ENCODE results near the gene MRGPRX2.

Gene MRGPRX2

DNA sequence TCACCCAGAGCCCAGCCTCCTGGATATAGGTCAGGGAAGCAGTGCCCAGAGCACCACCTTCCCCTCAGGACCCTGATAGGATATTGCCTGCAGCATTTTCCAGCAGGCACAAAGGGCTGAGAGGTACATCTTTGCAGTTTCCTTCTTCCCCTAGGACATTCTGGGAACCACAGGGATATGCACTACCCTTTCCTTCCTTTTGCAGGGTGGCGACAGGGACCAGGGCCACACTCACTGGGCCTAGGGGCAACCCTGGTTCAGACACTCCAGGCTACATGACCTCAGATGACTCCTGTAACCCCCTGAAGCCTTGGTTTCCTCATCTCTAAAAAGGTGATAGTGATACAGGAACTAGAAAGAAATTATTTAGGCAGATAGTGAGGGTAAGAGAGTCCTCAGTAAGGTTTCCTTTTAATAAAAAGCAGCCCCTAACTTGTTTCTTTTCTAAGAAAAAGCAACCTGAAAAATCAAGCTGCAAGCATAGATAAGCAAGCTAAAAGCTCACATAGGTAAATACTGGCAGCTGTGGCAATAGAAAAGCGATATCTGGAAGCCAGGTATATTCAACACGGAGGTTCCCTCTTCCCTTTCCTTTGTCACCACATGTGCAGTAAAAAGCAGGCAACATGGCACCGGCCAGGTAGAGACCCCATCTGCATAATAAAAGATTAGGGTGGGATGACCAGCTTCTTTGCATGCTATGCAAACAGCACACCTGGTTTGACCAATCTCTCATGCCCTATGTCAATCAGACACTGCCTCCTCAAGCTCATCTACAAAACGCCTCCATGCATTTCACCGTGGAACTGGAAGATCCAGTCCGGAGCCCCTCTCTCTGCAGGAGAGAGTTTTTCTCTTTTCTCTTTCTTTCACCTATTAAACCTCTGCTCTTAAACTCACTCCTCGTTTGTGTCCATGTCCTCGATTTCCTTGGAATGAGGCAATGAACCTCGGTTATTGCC lies 13.2 kb upstream of the MRGPRX2 start:
- DNase-seq = no peak

DNA sequence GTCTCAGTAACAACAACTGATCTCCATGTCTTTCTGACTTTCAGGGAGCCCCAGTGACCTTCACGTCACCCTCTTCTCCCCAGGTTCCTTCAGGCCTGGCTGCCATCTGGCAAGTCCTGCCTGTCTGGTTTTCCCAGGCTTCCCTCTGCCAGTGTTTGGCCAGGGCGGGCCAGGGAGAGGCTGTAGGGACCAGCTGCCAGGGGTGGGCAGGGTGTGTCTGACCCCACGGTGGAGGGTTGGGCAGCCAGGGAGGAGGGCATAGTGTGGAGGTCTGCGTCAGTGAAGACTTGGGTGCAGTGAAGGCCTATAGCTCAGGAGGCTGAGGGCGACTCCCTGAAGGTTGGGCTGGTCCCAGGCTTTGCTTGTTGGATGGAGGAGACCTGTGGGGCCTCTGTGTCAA lies 11.9 kb upstream of the MRGPRX2 start:
- no peak for DNase-seq

GRCh38 chr11:19071255-19071654 lies 10.7 kb upstream of the MRGPRX2 start:
- peak; percentile 29 to 40 for DNase-seq

- DNase-seq = no peak
Observed at GRCh38 chr11:19059833-19060232, 684 bp downstream of the MRGPRX2 start.

- no peak for DNase-seq
Observed at GRCh38 chr11:19055905-19056304, 4.6 kb downstream of the MRGPRX2 start.

DNA sequence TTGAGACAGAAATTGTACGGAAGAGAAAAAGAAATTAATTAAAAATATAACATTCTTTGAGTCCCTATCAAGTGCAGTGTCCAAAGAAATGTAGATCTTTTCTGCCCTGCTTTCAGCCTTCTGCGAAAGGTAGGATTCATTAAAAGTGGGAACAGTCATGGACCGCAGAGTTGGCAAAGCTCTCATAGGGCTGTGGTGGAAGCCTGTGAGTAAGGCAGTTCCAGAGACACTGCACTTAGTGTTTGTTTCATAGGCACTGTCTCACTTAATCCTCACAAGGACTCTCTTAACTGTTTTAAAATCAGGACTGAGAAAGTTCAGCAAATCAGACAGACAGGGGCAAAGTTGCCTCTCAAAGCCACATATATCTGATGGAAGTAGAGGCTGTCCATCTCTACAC lies 5.5 kb downstream of the MRGPRX2 start:
- DNase-seq = no peak

DNA sequence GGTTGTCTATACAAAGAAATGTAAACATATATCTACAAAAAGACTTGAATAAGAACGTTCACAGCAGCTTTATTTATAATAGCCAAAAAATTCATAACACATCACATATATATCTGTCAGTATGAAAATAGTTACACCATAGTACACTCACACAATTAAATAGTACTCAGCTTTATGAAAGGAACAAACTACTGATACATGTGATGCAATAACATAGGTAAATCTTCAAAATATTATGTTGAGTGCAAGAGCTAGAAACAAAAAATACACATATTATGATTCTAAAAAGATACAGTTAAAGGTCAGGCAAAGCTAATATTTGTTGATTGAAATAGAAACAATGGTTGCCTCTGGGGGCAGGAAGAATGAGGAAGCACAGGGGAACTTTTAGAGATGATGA lies 6.6 kb downstream of the MRGPRX2 start:
- no peak for DNase-seq

- DNase-seq = no peak
Observed at GRCh38 chr11:19050281-19050680, 10.2 kb downstream of the MRGPRX2 start.

GRCh38 chr11:19049351-19049750 lies 11.2 kb downstream of the MRGPRX2 start:
- DNase-seq = no peak

GRCh38 chr11:19040051-19040450 lies 20.5 kb downstream of the MRGPRX2 start:
- DNase-seq = no peak

GRCh38 chr11:19039409-19039808 lies 21.1 kb downstream of the MRGPRX2 start:
- no peak for DNase-seq

DNA sequence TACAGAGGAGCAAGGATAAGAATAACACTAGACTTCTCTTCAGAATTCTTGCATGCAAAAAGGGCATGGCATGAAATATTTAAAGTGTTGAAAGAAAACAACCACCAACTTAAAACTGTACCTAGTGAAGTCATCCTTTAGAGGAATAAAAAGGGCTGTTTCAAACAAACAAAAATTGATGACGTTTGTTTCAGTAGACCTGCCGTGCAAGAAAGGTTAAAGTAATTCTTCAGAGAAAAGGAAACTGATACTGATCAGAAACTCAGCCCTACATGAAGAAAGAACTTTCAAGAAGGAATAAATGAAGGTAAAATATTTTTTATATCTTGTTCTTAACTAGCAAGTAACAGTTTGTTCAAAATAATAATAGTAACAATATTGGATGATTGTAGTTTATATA lies 27.5 kb downstream of the MRGPRX2 start:
- DNase-seq = no peak

DNA sequence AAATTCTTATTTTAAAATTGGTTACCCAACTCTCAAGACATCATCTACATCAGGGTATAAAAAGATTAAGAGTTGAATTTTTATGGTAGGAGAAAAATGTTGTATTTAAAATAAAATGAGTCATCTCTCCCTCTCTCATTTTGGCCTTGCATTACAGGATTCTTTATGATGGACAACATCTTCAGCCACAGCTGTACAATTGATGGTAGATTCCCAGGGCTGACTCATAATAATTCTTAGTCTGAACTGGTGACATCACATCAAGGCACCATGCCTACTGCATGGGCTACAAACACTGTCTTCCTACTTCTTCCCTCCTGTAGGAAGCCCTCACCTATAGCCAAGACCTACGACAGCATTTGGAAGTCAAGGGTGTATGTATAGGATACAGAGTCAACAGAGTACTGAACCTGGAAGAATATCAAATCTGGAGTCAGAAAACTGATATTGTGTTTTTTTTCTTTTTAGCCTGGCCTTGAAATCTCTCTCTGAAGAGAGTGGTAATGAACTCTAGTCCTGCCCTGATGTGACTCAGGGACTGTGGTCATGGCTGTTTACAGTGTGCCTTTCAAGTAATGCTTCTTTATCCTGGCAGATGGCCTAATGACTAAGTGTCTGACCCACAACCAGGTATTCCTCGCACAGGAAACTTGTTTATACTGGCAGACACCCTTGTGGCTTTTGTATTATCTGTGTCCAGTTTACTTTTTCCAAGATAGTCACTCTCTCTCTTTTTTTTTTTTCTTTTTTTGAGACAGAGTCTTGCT lies 32.5 kb downstream of the MRGPRX2 start:
- DNase-seq = no peak

DNA sequence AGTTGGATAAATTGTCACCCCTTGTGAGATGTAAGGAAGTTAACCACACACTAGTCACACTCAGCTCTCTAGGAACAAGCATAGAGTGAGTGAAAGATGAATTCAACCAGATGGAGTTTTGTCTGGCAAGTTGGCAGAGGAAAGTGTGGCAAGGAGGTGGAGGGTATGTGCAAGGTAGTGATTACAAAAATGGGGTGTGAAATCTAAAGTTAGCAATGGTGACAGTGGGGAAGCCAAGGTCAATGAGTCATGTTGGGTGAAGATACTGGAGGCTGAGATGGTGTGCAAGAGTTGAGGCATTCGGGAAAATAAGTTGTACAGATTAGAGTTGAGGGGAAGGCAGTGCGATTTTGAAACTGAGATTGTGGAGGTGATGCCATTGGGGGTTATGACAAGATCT lies 33.7 kb downstream of the MRGPRX2 start:
- no peak for DNase-seq

GRCh38 chr11:19025481-19026406 lies 34.8 kb downstream of the MRGPRX2 start:
- no peak for DNase-seq

- DNase-seq = no peak
Observed at GRCh38 chr11:19020831-19021230, 39.7 kb downstream of the MRGPRX2 start.

- no peak for DNase-seq
Observed at GRCh38 chr11:19018901-19019300, 41.6 kb downstream of the MRGPRX2 start.

DNA sequence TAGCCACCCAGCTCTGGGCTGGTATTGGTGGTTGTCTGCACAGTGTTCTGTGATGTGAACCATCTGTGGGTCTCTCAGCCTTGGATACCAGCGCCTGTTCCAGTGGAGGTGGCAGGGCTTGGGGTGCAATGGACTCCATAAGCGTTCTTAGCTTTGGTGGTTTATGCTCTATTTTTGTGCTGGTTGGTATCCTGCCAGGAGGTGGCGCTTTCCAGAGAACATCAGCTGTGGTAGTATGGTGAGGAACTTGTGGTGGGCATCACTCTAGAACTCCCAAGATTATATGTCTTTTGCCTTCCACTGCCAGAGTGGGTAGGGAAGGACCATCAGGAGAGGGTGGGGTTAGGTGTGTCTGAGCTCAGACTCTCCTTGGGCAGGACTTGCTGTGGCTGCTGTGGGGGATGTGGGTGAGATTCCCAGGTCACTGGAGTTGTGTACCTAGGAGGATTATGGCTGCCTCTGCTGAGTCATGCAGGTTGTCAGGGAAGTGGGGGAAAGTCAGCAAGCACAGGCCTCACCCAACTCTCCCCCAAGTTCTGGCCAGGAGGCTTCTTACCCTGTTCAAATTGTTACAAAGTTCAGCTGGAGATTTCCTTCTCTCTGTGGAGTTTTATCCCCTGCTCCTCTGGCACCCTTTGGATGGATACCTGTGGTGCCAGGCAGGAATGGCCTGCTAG lies 47.2 kb downstream of the MRGPRX2 start:
- DNase-seq = no peak

DNA sequence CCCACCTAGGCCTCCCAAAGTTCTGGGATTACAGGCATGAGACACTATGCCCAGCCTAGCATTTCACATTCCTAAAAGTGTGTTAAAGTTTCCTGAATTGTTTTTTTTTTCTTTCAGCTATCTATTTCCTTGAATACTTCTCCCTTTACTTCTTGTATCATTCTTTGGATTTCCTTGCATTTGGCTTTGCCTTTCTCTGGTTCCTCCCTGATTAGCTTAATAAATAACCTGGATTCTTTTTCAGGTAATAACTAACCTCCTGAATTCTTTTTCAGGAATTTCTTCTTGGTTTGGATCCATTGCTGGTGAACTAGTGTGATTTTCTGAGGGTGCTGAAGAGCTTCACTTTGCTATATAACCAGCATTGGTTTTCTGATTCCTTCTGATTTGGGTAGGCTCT lies 47.9 kb downstream of the MRGPRX2 start:
- DNase-seq = no peak

All from activated CD4-positive, alpha-beta T cell treated with anti-CD3 and anti-CD28 coated beads, Interleukin-2, amount 50 U/mL, for 4 hours (primary cell).